ENCODE results near the gene LZTS2. TPM values are rescaled to one million over a fixed set of nuclear protein-coding genes. Genes with fewer than 3 reads are reported as not detected.

Gene LZTS2
- total RNA-seq, 1 experiment from 2014 or later = 58.3 TPM

GRCh38 chr10:100998991-100999741 lies 442 bp upstream of the LZTS2 start:
- peak overlapping the region; percentile 95 for H3K9ac ChIP-seq (ENCODE audit: low read length)
- H3K4me1 ChIP-seq (ENCODE audit: insufficient read depth, low read length) = peaks cover 36% of the 10 kb centered on the region
- no peaks in the 10 kb centered on the region for H3K27me3 ChIP-seq (ENCODE audit: low read length)
- CTCF ChIA-PET = interaction anchor here (1.2 to 1.5 kb wide), 2 partner anchors 12 to 16 kb away, joined by 15 to 16 read pairs; no protein-coding TSS in a partner anchor
- ATAC-seq = peak; percentile 38
- no peaks in the 10 kb centered on the region for H3F3A ChIP-seq (ENCODE audit: low read length, unreplicated experiment)
- H3K79me2 ChIP-seq (ENCODE audit: low read length) = peaks cover 40% of the 10 kb centered on the region
- no peaks in the 10 kb centered on the region for H3K9me3 ChIP-seq (ENCODE audit: low read length)
- no TSS peak for BruUV-seq (replicated peaks)
- peak overlapping the region; percentile 76 for H3K27ac ChIP-seq (ENCODE audit: low read length)
- peak overlapping the region; percentile 88 for H3K4me3 ChIP-seq (ENCODE audit: low read length)
- H3K9me2 ChIP-seq (replicated peaks; ENCODE audit: low read length) = no peaks in the 10 kb centered on the region
- peak overlapping the region; percentile 99 for H3K4me2 ChIP-seq (ENCODE audit: low read length)
- H3K36me3 ChIP-seq (ENCODE audit: low read depth, low read length) = no peaks in the 10 kb centered on the region
- intact Hi-C loops (cut with micrococcal nuclease) = loop anchor here (1.0 kb wide), 1 partner anchor 14 kb away; no protein-coding TSS in a partner anchor
- peak; percentile 64 for DNase-seq
- peak overlapping the region; percentile 91 for H2AFZ ChIP-seq (ENCODE audit: low read length)
- TF ChIP-seq CTCF (conservative IDR thresholded peaks at IDR 0.05; ENCODE audit: low read depth, low read length) = peak; percentile 66
- TF ChIP-seq EZH2 (IDR thresholded peaks at IDR 0.05; ENCODE audit: low read length, unreplicated experiment) = no peak
- TF ChIP-seq EZH2phosphoT487 (IDR thresholded peaks at IDR 0.05; ENCODE audit: borderline replicate concordance, low read length) = no peak
- POLR2A ChIA-PET (ENCODE audit: unreplicated experiment) = no interaction called here
- no peaks in the 10 kb centered on the region for H4K20me1 ChIP-seq (ENCODE audit: low read length)

GRCh38 chr10:101000127-101000914 lies 713 bp downstream of the LZTS2 start:
- Histone ChIP-seq H3K27ac (ENCODE audit: low read length) (peak overlapping the region; percentile 44), H3K9me2 (replicated peaks; ENCODE audit: low read length) (no peaks in the 10 kb centered on the region), H3F3A (ENCODE audit: low read length, unreplicated experiment) (no peaks in the 10 kb centered on the region), H3K27me3 (ENCODE audit: low read length) (no peaks in the 10 kb centered on the region), H3K9me3 (ENCODE audit: low read length) (no peaks in the 10 kb centered on the region), H3K4me3 (ENCODE audit: low read length) (peak overlapping the region; percentile 83), H2AFZ (ENCODE audit: low read length) (peak overlapping the region; percentile 81), H4K20me1 (ENCODE audit: low read length) (no peaks in the 10 kb centered on the region), H3K4me1 (ENCODE audit: insufficient read depth, low read length) (peaks cover 36% of the 10 kb centered on the region), H3K79me2 (ENCODE audit: low read length) (peaks cover 40% of the 10 kb centered on the region), H3K36me3 (ENCODE audit: low read depth, low read length) (no peaks in the 10 kb centered on the region), H3K9ac (ENCODE audit: low read length) (peak overlapping the region; percentile 93), H3K4me2 (ENCODE audit: low read length) (peak overlapping the region; percentile 97)
- POLR2A ChIA-PET (ENCODE audit: unreplicated experiment) = no interaction called here
- no peak for ATAC-seq
- intact Hi-C loops (cut with micrococcal nuclease) = no loop called here
- TSS peak; percentile 28 for BruUV-seq (replicated peaks)
- CTCF ChIA-PET = no interaction called here
- no peak for TF ChIP-seq EZH2phosphoT487 (IDR thresholded peaks at IDR 0.05; ENCODE audit: borderline replicate concordance, low read length)
- TF ChIP-seq EZH2 (IDR thresholded peaks at IDR 0.05; ENCODE audit: low read length, unreplicated experiment) = no peak
- TF ChIP-seq CTCF (conservative IDR thresholded peaks at IDR 0.05; ENCODE audit: low read depth, low read length) = no peak
- DNase-seq = no peak

All from PC-3 (cell line).